HepG2 (cell line): ENCODE data around the gene TBX6. TPM values are rescaled to one million over a fixed set of nuclear protein-coding genes. Genes with fewer than 3 reads are reported as not detected.

ENCODE experiments used
- ELF1 ChIP-seq: sonication (generic); formaldehyde crosslinking; IDR thresholded peaks from 2 replicates; pipeline ENCODE4 v1.4.0; 2020; ENCODE audit warnings: missing genetic modification reagents
- HCFC1 ChIP-seq: fragments of 150-350 bp; IDR thresholded peaks from 2 replicates; pipeline ENCODE4 v1.6.1; 2014; ENCODE audit warnings: low read depth, low read length
- HOXA9 ChIP-seq: sonication (generic); formaldehyde crosslinking; IDR thresholded peaks from 2 replicates; pipeline ENCODE4 v1.8.1; 2022; ENCODE audit warnings: missing genetic modification reagents, mild to moderate bottlenecking, moderate library complexity, borderline replicate concordance
- MAFG ChIP-seq: sonication (generic); formaldehyde crosslinking; IDR thresholded peaks from 2 replicates; pipeline ENCODE4 v1.5.1; 2020; ENCODE audit warnings: mild to moderate bottlenecking, missing genetic modification reagents
- NFE2L1 ChIP-seq: sonication (generic); formaldehyde crosslinking; IDR thresholded peaks from 2 replicates; pipeline ENCODE4 v1.4.0; 2020; ENCODE audit warnings: missing genetic modification reagents, mild to moderate bottlenecking, borderline replicate concordance
- POGK ChIP-seq: sonication (generic); formaldehyde crosslinking; conservative IDR thresholded peaks from 2 replicates; pipeline ENCODE4 v1.8.0; 2022; ENCODE audit warnings: mild to moderate bottlenecking, moderate library complexity, missing genetic modification reagents
- SOX5 ChIP-seq: IDR thresholded peaks from 2 replicates; pipeline ENCODE4 v1.6.1; 2016; ENCODE audit warnings: borderline replicate concordance
- SRSF9 ChIP-seq: fragments of 200-400 bp; formaldehyde crosslinking; IDR thresholded peaks from 2 replicates; pipeline ENCODE4 v1.6.1; 2018; ENCODE audit warnings: borderline replicate concordance, mild to moderate bottlenecking, low read depth, low read length; ENCODE audit not compliant: insufficient read depth, poor library complexity, severe bottlenecking
- ZBED4 ChIP-seq: sonication (generic); formaldehyde crosslinking; IDR thresholded peaks from 2 replicates; pipeline ENCODE4 v1.4.0; 2020; ENCODE audit warnings: missing genetic modification reagents, borderline replicate concordance
- ZBTB34 ChIP-seq: sonication (generic); formaldehyde crosslinking; IDR thresholded peaks from 2 replicates; pipeline ENCODE4 v1.8.0; 2022; ENCODE audit warnings: mild to moderate bottlenecking, missing genetic modification reagents
- ZNF414 ChIP-seq: sonication (generic); formaldehyde crosslinking; IDR thresholded peaks from 2 replicates; pipeline ENCODE4 v1.5.0; 2020; ENCODE audit warnings: missing genetic modification reagents
- ZNF782 ChIP-seq: sonication (generic); formaldehyde crosslinking; IDR thresholded peaks from 2 replicates; pipeline ENCODE4 v1.4.0; 2020; ENCODE audit warnings: missing genetic modification reagents, mild to moderate bottlenecking, borderline replicate concordance
- ZXDC ChIP-seq: sonication (generic); formaldehyde crosslinking; IDR thresholded peaks from 2 replicates; pipeline ENCODE4 v1.5.0; 2020; ENCODE audit warnings: mild to moderate bottlenecking, missing genetic modification reagents
- polyA plus RNA-seq, 8 experiments: library from polyadenylated mRNA; depleted of rRNA in 3 of 8; stranded (reverse) in 7 of 8; unstranded in 1 of 8; fragments of >200 nt; fragmentation: Illumina TruSeq in 4 of 8; extraction: Trizol in 4 of 8; gene quantifications; 2 replicates each; pipeline versions ENCODE4 v1.2.1 to v1.2.3, GENCODE V29; 2011 to 2016; ENCODE audit warnings: low read depth in 4 of 8, missing spikeins in 1 of 8, mixed read lengths in 1 of 8; ENCODE audit not compliant: insufficient read depth in 1 of 8
- total RNA-seq, 5 experiments: library from RNA; depleted of rRNA; stranded (reverse); fragments of >200 nt; fragmentation: Illumina TruSeq; extraction: Trizol; gene quantifications; 2 replicates each; pipeline ENCODE4 v1.2.3, GENCODE V29; 2016; ENCODE audit warnings: low read depth in 1 of 5
- TF ChIP-seq, protein P1 (sequence below): sonication (generic); formaldehyde crosslinking; IDR thresholded peaks from 2 replicates; pipeline ENCODE4 v1.4.0; 2020; ENCODE audit warnings: missing genetic modification reagents

The TBX6 gene
- total and polyA plus RNA-seq, 2 of the 13 experiments (the other 11 are each of a cell fraction or from before 2014, with no cell fraction given) = 0.24 to 0.42 TPM

DNA sequence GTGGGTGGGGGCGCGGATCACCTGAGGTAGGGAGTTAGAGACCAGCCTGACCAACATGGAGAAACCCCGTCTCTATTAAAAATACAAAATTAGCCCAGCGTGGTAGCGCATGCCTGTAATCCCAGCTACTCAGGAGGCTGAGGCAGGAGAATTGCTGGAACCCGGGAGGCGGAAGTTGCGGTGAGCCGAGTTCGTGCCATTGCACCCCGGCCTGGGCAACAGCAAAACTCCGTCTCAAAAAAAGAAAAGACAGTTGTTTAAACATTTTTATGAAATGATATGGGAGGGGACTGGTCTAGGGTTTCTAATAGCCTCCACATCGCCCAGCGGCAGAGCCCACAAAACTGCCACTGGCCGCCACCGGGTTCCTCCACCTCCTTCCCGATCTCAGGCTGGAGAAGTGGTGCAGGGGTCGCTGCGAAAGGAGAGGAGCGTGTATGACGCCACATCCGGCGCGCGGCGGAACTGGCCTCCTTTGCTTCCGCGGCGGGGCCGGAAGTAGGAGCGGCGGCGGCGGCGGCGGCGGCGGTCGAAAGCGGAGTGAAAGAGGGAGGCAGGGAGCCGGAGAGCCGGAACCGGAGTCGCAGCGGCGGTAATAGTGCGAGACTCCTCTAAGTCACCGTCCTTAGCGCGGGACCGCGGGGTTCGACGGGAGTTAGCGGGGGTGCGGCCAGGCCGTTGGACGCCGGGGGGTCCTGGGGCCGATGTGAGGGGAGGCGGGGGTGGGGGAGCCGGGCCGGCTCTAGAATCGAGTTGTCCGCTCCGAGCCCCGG lies 16.0 kb downstream of the TBX6 start, which contains the start of gene PPP4C (continued):
- no peak for TF ChIP-seq MAFG (CRISPR knock-in tag)
- TF ChIP-seq HCFC1 = no peak; the same call in 1 of the 2 replicates
- TF ChIP-seq, protein P1, sequence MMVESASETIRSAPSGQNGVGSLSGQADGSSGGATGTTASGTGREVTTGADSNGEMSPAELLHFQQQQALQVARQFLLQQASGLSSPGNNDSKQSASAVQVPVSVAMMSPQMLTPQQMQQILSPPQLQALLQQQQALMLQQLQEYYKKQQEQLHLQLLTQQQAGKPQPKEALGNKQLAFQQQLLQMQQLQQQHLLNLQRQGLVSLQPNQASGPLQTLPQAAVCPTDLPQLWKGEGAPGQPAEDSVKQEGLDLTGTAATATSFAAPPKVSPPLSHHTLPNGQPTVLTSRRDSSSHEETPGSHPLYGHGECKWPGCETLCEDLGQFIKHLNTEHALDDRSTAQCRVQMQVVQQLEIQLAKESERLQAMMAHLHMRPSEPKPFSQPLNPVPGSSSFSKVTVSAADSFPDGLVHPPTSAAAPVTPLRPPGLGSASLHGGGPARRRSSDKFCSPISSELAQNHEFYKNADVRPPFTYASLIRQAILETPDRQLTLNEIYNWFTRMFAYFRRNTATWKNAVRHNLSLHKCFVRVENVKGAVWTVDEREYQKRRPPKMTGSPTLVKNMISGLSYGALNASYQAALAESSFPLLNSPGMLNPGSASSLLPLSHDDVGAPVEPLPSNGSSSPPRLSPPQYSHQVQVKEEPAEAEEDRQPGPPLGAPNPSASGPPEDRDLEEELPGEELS (CRISPR knock-in tag) = peak; percentile 10; the same call in 1 of the 2 replicates
- no peak for TF ChIP-seq SOX5 (CRISPR knock-in tag)
- 0 out of 2 replicates have a peak, but pooled peaks have one; percentile 48 for TF ChIP-seq HOXA9
- TF ChIP-seq ZBTB34 = no peak
- no peak for TF ChIP-seq SRSF9
- no peak for TF ChIP-seq NFE2L1 (CRISPR knock-in tag)
- TF ChIP-seq ZNF414 (CRISPR knock-in tag) = 0 out of 2 replicates have a peak, but pooled peaks have one; percentile 26
- no peak for TF ChIP-seq ZNF782 (CRISPR knock-in tag)
- TF ChIP-seq ELF1 = peak; percentile 95
- TF ChIP-seq ZXDC (CRISPR knock-in tag) = peak; percentile 68; the same call in 1 of the 2 replicates
- no peak for TF ChIP-seq ZBED4 (CRISPR knock-in tag)
- peak; percentile 65; the same call in 1 of the 2 replicates for TF ChIP-seq POGK (CRISPR knock-in tag)
